ENCODE data around the gene SLC26A11. TPM values are rescaled to one million over a fixed set of nuclear protein-coding genes. Genes with fewer than 3 reads are reported as not detected.

SLC26A11 gene
- total and polyA plus RNA-seq, 2 of the 13 experiments (the other 11 are each of a cell fraction or from before 2014, with no cell fraction given), result 8.7 to 13.2 TPM

DNA sequence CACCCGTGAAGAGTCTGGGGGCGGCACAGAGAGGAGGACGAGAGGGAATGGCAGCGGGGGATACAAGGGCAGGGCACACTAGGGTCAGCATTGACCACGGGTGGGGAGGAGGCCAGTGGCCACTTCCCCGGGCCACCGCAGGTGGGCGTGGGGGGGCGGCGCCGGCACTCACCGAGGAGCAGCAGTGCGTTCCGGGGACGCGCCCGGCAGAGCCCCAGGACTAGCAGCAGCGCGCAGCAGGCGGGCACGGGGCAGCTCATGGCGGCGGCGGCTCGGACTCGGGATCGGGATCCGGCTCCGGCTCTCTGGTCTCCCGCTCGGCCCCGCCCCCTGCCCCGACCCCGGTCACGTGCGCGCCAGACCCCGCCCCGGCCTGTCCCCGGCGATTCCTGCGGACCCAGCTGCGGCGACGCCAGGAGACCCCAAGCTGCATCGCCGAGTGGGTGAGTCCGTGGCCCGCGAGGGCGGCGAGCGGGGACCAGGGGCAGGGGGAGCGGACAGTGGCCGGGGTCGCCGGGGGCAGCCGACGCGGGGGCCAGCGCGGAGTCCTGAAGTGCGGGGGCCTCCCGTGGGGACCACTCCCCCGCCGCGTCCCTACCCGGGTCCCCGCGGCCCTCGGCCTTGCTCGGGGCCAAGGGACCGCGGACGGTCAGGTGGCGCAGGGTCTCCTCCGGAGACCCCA lies at the start of gene SLC26A11, which contains the start of gene SGSH (continued):
- TF ChIP-seq, protein P1, sequence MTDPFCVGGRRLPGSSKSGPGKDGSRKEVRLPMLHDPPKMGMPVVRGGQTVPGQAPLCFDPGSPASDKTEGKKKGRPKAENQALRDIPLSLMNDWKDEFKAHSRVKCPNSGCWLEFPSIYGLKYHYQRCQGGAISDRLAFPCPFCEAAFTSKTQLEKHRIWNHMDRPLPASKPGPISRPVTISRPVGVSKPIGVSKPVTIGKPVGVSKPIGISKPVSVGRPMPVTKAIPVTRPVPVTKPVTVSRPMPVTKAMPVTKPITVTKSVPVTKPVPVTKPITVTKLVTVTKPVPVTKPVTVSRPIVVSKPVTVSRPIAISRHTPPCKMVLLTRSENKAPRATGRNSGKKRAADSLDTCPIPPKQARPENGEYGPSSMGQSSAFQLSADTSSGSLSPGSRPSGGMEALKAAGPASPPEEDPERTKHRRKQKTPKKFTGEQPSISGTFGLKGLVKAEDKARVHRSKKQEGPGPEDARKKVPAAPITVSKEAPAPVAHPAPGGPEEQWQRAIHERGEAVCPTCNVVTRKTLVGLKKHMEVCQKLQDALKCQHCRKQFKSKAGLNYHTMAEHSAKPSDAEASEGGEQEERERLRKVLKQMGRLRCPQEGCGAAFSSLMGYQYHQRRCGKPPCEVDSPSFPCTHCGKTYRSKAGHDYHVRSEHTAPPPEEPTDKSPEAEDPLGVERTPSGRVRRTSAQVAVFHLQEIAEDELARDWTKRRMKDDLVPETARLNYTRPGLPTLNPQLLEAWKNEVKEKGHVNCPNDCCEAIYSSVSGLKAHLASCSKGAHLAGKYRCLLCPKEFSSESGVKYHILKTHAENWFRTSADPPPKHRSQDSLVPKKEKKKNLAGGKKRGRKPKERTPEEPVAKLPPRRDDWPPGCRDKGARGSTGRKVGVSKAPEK (CRISPR knock-in tag; IDR thresholded peaks at IDR 0.05; ENCODE audit: borderline replicate concordance), result no peak
- TF ChIP-seq, protein P2, sequence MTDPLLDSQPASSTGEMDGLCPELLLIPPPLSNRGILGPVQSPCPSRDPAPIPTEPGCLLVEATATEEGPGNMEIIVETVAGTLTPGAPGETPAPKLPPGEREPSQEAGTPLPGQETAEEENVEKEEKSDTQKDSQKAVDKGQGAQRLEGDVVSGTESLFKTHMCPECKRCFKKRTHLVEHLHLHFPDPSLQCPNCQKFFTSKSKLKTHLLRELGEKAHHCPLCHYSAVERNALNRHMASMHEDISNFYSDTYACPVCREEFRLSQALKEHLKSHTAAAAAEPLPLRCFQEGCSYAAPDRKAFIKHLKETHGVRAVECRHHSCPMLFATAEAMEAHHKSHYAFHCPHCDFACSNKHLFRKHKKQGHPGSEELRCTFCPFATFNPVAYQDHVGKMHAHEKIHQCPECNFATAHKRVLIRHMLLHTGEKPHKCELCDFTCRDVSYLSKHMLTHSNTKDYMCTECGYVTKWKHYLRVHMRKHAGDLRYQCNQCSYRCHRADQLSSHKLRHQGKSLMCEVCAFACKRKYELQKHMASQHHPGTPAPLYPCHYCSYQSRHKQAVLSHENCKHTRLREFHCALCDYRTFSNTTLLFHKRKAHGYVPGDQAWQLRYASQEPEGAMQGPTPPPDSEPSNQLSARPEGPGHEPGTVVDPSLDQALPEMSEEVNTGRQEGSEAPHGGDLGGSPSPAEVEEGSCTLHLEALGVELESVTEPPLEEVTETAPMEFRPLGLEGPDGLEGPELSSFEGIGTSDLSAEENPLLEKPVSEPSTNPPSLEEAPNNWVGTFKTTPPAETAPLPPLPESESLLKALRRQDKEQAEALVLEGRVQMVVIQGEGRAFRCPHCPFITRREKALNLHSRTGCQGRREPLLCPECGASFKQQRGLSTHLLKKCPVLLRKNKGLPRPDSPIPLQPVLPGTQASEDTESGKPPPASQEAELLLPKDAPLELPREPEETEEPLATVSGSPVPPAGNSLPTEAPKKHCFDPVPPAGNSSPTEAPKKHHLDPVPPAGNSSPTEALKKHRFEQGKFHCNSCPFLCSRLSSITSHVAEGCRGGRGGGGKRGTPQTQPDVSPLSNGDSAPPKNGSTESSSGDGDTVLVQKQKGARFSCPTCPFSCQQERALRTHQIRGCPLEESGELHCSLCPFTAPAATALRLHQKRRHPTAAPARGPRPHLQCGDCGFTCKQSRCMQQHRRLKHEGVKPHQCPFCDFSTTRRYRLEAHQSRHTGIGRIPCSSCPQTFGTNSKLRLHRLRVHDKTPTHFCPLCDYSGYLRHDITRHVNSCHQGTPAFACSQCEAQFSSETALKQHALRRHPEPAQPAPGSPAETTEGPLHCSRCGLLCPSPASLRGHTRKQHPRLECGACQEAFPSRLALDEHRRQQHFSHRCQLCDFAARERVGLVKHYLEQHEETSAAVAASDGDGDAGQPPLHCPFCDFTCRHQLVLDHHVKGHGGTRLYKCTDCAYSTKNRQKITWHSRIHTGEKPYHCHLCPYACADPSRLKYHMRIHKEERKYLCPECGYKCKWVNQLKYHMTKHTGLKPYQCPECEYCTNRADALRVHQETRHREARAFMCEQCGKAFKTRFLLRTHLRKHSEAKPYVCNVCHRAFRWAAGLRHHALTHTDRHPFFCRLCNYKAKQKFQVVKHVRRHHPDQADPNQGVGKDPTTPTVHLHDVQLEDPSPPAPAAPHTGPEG (CRISPR knock-in tag; IDR thresholded peaks at IDR 0.05), result no peak
- TF ChIP-seq JUNB (CRISPR knock-in tag; IDR thresholded peaks at IDR 0.05; ENCODE audit: borderline replicate concordance) (no peak), ZNF558 (CRISPR knock-in tag; IDR thresholded peaks at IDR 0.05; ENCODE audit: borderline replicate concordance) (no peak), AKAP8 (CRISPR knock-in tag; IDR thresholded peaks at IDR 0.05) (no peak), ZNF747 (CRISPR knock-in tag; IDR thresholded peaks at IDR 0.05; ENCODE audit: borderline replicate concordance) (no peak), NAIF1 (CRISPR knock-in tag; IDR thresholded peaks at IDR 0.05; ENCODE audit: borderline replicate concordance) (no peak), ZNF296 (CRISPR knock-in tag; conservative IDR thresholded peaks at IDR 0.05) (no peak; the same call in 1 of the 2 replicates), MIER2 (CRISPR knock-in tag; IDR thresholded peaks at IDR 0.05) (no peak), KMT2A (CRISPR knock-in tag; IDR thresholded peaks at IDR 0.05) (peak; percentile 84), KAT8 (CRISPR knock-in tag; IDR thresholded peaks at IDR 0.05) (0 out of 2 replicates have a peak, but pooled peaks have one; percentile 17), ZNF337 (CRISPR knock-in tag; IDR thresholded peaks at IDR 0.05; ENCODE audit: borderline replicate concordance, low read depth) (no peak; the same call in 1 of the 2 replicates), WIZ (CRISPR knock-in tag; IDR thresholded peaks at IDR 0.05) (no peak)
- TF ChIP-seq, protein P3, sequence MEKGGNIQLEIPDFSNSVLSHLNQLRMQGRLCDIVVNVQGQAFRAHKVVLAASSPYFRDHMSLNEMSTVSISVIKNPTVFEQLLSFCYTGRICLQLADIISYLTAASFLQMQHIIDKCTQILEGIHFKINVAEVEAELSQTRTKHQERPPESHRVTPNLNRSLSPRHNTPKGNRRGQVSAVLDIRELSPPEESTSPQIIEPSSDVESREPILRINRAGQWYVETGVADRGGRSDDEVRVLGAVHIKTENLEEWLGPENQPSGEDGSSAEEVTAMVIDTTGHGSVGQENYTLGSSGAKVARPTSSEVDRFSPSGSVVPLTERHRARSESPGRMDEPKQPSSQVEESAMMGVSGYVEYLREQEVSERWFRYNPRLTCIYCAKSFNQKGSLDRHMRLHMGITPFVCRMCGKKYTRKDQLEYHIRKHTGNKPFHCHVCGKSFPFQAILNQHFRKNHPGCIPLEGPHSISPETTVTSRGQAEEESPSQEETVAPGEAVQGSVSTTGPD (CRISPR knock-in tag; IDR thresholded peaks at IDR 0.05), result no peak
- TF ChIP-seq, protein P4, sequence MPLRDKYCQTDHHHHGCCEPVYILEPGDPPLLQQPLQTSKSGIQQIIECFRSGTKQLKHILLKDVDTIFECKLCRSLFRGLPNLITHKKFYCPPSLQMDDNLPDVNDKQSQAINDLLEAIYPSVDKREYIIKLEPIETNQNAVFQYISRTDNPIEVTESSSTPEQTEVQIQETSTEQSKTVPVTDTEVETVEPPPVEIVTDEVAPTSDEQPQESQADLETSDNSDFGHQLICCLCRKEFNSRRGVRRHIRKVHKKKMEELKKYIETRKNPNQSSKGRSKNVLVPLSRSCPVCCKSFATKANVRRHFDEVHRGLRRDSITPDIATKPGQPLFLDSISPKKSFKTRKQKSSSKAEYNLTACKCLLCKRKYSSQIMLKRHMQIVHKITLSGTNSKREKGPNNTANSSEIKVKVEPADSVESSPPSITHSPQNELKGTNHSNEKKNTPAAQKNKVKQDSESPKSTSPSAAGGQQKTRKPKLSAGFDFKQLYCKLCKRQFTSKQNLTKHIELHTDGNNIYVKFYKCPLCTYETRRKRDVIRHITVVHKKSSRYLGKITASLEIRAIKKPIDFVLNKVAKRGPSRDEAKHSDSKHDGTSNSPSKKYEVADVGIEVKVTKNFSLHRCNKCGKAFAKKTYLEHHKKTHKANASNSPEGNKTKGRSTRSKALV (CRISPR knock-in tag; IDR thresholded peaks at IDR 0.05), result no peak
- TF ChIP-seq, protein P5, sequence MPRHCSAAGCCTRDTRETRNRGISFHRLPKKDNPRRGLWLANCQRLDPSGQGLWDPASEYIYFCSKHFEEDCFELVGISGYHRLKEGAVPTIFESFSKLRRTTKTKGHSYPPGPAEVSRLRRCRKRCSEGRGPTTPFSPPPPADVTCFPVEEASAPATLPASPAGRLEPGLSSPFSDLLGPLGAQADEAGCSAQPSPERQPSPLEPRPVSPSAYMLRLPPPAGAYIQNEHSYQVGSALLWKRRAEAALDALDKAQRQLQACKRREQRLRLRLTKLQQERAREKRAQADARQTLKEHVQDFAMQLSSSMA (CRISPR knock-in tag; IDR thresholded peaks at IDR 0.05), result no peak

Measured in HepG2 (cell line).